NT2/D1 (cell line): ENCODE measurements around the gene UBLCP1.
"Not testable (repeated sequence)": the region's sequence is repeated elsewhere in the genome, so short reads cannot be mapped to it uniquely, and the experiment has no call there.

Source experiments
- DNase-seq: peaks from one replicate; pipeline ENCODE4 v3.0.0-alpha.2; 2011; ENCODE audit warnings: low read depth, low spot score
- H3K27me3 ChIP-seq: 2 replicates; pipeline ENCODE4 v1.6.0; 2011; ENCODE audit warnings: mild to moderate bottlenecking; ENCODE audit not compliant: insufficient read length, insufficient read depth
- H3K36me3 ChIP-seq: 2 replicates; pipeline ENCODE4 v1.6.1; 2011; ENCODE audit warnings: mild to moderate bottlenecking, low read length, mixed read lengths; ENCODE audit not compliant: insufficient read depth, insufficient read length
- H3K4me1 ChIP-seq: 2 replicates; pipeline ENCODE4 v1.5.1; 2011; ENCODE audit not compliant: insufficient read depth, insufficient read length
- H3K4me3 ChIP-seq: 2 replicates; pipeline ENCODE4 v1.5.1; 2011; ENCODE audit warnings: low read depth; ENCODE audit not compliant: insufficient read length
- H3K9ac ChIP-seq: 2 replicates; pipeline ENCODE4 v1.6.0; 2011; ENCODE audit warnings: low read depth; ENCODE audit not compliant: insufficient read length
- H3K9me3 ChIP-seq: 2 replicates; pipeline ENCODE4 v1.5.1; 2011; ENCODE audit warnings: mild to moderate bottlenecking, low read length; ENCODE audit not compliant: insufficient read depth
- SUZ12 ChIP-seq: IDR thresholded peaks from 2 replicates; pipeline ENCODE4 v1.6.1; 2011; ENCODE audit not compliant: insufficient read length, insufficient read depth; ENCODE audit errors: extremely low read depth
- YY1 ChIP-seq: IDR thresholded peaks from 2 replicates; pipeline ENCODE4 v1.6.1; 2011; ENCODE audit not compliant: insufficient read length, insufficient read depth
- ZNF274 ChIP-seq: IDR thresholded peaks from 2 replicates; pipeline ENCODE4 v1.6.1; 2011; ENCODE audit warnings: mild to moderate bottlenecking, low read depth, low read length

The UBLCP1 gene

GRCh38 chr5:159223469-159223868 lies 39.6 kb upstream of the UBLCP1 start:
- Histone ChIP-seq H3K4me1 (no peaks in the 10 kb centered on the region), H3K9ac (no peak overlapping the region), H3K27me3 (no peaks in the 10 kb centered on the region), H3K9me3 (no peaks in the 10 kb centered on the region), H3K36me3 (no peaks in the 10 kb centered on the region), H3K4me3 (no peak overlapping the region)
- DNase-seq, result no peak
- no peak for TF ChIP-seq SUZ12
- TF ChIP-seq ZNF274, result no peak
- TF ChIP-seq YY1, result no peak

- no peaks in the 10 kb centered on the region for H3K36me3 ChIP-seq
- H3K4me1 ChIP-seq, result no peaks in the 10 kb centered on the region
- TF ChIP-seq SUZ12 (no peak), YY1 (no peak), ZNF274 (no peak)
- DNase-seq, result no peak
- no peak overlapping the region for H3K9ac ChIP-seq
- no peak overlapping the region for H3K4me3 ChIP-seq
- H3K9me3 ChIP-seq, result no peaks in the 10 kb centered on the region
- H3K27me3 ChIP-seq, result no peaks in the 10 kb centered on the region
Measured at GRCh38 chr5:159224471-159224870, 38.6 kb upstream of the UBLCP1 start.

GRCh38 chr5:159226451-159226850 lies 36.6 kb upstream of the UBLCP1 start:
- no peak for DNase-seq
- Histone ChIP-seq H3K4me1 (no peaks in the 10 kb centered on the region), H3K36me3 (no peaks in the 10 kb centered on the region), H3K4me3 (no peak overlapping the region), H3K9ac (no peak overlapping the region), H3K27me3 (no peaks in the 10 kb centered on the region), H3K9me3 (no peaks in the 10 kb centered on the region)
- no peak for TF ChIP-seq ZNF274
- no peak for TF ChIP-seq SUZ12
- TF ChIP-seq YY1, result no peak

GRCh38 chr5:159227452-159227851 lies 35.6 kb upstream of the UBLCP1 start:
- H3K4me3 ChIP-seq, result no peak overlapping the region
- no peaks in the 10 kb centered on the region for H3K27me3 ChIP-seq
- no peak for TF ChIP-seq YY1
- no peak for TF ChIP-seq SUZ12
- no peak for TF ChIP-seq ZNF274
- DNase-seq, result no peak
- no peak overlapping the region for H3K9ac ChIP-seq
- H3K4me1 ChIP-seq, result no peaks in the 10 kb centered on the region
- H3K9me3 ChIP-seq, result no peaks in the 10 kb centered on the region
- H3K36me3 ChIP-seq, result no peaks in the 10 kb centered on the region

GRCh38 chr5:159228097-159228496 lies 35.0 kb upstream of the UBLCP1 start:
- not testable (repeated sequence) for H3K9ac ChIP-seq, H3K4me3 ChIP-seq, H3K27me3 ChIP-seq, H3K36me3 ChIP-seq, DNase-seq, H3K4me1 ChIP-seq, H3K9me3 ChIP-seq

GRCh38 chr5:159230657-159231056 lies 32.4 kb upstream of the UBLCP1 start:
- Histone ChIP-seq H3K9me3 (no peaks in the 10 kb centered on the region), H3K27me3 (no peaks in the 10 kb centered on the region), H3K4me1 (no peaks in the 10 kb centered on the region), H3K36me3 (no peaks in the 10 kb centered on the region), H3K4me3 (no peak overlapping the region), H3K9ac (no peak overlapping the region)
- no peak for DNase-seq
- TF ChIP-seq SUZ12 (no peak), YY1 (no peak), ZNF274 (no peak)

- no peak for TF ChIP-seq ZNF274
- TF ChIP-seq SUZ12, result no peak
- no peak for TF ChIP-seq YY1
- Histone ChIP-seq H3K9me3 (no peaks in the 10 kb centered on the region), H3K9ac (no peak overlapping the region), H3K4me3 (no peak overlapping the region), H3K36me3 (no peaks in the 10 kb centered on the region), H3K4me1 (no peaks in the 10 kb centered on the region), H3K27me3 (no peaks in the 10 kb centered on the region)
- DNase-seq, result no peak
Measured at GRCh38 chr5:159231167-159231566, 31.9 kb upstream of the UBLCP1 start.

- H3K9ac ChIP-seq, DNase-seq, H3K9me3 ChIP-seq, H3K27me3 ChIP-seq, H3K4me3 ChIP-seq, H3K4me1 ChIP-seq, H3K36me3 ChIP-seq: not testable (repeated sequence)
Measured at GRCh38 chr5:159235871-159236520, 27.1 kb upstream of the UBLCP1 start.
